ENCODE measurements around the gene RAB3GAP2.
"Not testable (repeated sequence)": the region's sequence is repeated elsewhere in the genome, so short reads cannot be mapped to it uniquely, and the experiment has no call there.

The RAB3GAP2 gene

GRCh38 chr1:220188538-220188937 is 83.7 kb downstream of the RAB3GAP2 start:
- H3K9ac ChIP-seq (ENCODE audit: low read depth in 1 of 2, low read length in 2 of 2) = no peak overlapping the region
- no peak overlapping the region for H3K4me3 ChIP-seq (ENCODE audit: low read length in 2 of 2)
- no peaks in the 10 kb centered on the region for H3K27me3 ChIP-seq (ENCODE audit: control insufficient read depth in 2 of 2, insufficient read depth in 2 of 2, low read length in 2 of 2)
- no peaks in the 10 kb centered on the region for H3K9me3 ChIP-seq (ENCODE audit: control insufficient read depth in 2 of 2, low read length in 2 of 2)
- H3K4me1 ChIP-seq (ENCODE audit: control insufficient read depth in 2 of 2, insufficient read depth in 2 of 2, low read length in 2 of 2) = no peaks in the 10 kb centered on the region
- H3K27ac ChIP-seq (ENCODE audit: low read depth in 2 of 2, low read length in 2 of 2) = no peak overlapping the region
- peaks cover 44 to 51% of the 10 kb centered on the region in 2 donors for H3K36me3 ChIP-seq (ENCODE audit: control insufficient read depth in 2 of 2, insufficient read depth in 2 of 2, low read length in 2 of 2)

GRCh38 chr1:220186752-220187151 is 85.5 kb downstream of the RAB3GAP2 start:
- Histone ChIP-seq H3K36me3 (ENCODE audit: control insufficient read depth in 2 of 2, insufficient read depth in 2 of 2, low read length in 2 of 2) (peaks cover 38 to 45% of the 10 kb centered on the region in 2 donors), H3K9ac (ENCODE audit: low read depth in 1 of 2, low read length in 2 of 2) (no peak overlapping the region), H3K27me3 (ENCODE audit: control insufficient read depth in 2 of 2, insufficient read depth in 2 of 2, low read length in 2 of 2) (no peaks in the 10 kb centered on the region), H3K9me3 (ENCODE audit: control insufficient read depth in 2 of 2, low read length in 2 of 2) (no peaks in the 10 kb centered on the region), H3K4me3 (ENCODE audit: low read length in 2 of 2) (no peak overlapping the region), H3K27ac (ENCODE audit: low read depth in 2 of 2, low read length in 2 of 2) (no peak overlapping the region), H3K4me1 (ENCODE audit: control insufficient read depth in 2 of 2, insufficient read depth in 2 of 2, low read length in 2 of 2) (no peaks in the 10 kb centered on the region)

- peaks cover 30% of the 10 kb centered on the region in 2 donors for H3K36me3 ChIP-seq (ENCODE audit: control insufficient read depth in 2 of 2, insufficient read depth in 2 of 2, low read length in 2 of 2)
- H3K4me3 ChIP-seq (ENCODE audit: low read length in 2 of 2) = no peak overlapping the region
- no peak overlapping the region for H3K9ac ChIP-seq (ENCODE audit: low read depth in 1 of 2, low read length in 2 of 2)
- no peak overlapping the region for H3K27ac ChIP-seq (ENCODE audit: low read depth in 2 of 2, low read length in 2 of 2)
- H3K9me3 ChIP-seq (ENCODE audit: control insufficient read depth in 2 of 2, low read length in 2 of 2) = no peaks in the 10 kb centered on the region
- no peaks in the 10 kb centered on the region for H3K27me3 ChIP-seq (ENCODE audit: control insufficient read depth in 2 of 2, insufficient read depth in 2 of 2, low read length in 2 of 2)
- no peaks in the 10 kb centered on the region for H3K4me1 ChIP-seq (ENCODE audit: control insufficient read depth in 2 of 2, insufficient read depth in 2 of 2, low read length in 2 of 2)
Observed at GRCh38 chr1:220184506-220184905, 87.7 kb downstream of the RAB3GAP2 start.

- Histone ChIP-seq H3K9ac (ENCODE audit: low read depth in 1 of 2, low read length in 2 of 2) (no peak overlapping the region), H3K27me3 (ENCODE audit: control insufficient read depth in 2 of 2, insufficient read depth in 2 of 2, low read length in 2 of 2) (no peaks in the 10 kb centered on the region), H3K4me1 (ENCODE audit: control insufficient read depth in 2 of 2, insufficient read depth in 2 of 2, low read length in 2 of 2) (no peaks in the 10 kb centered on the region), H3K4me3 (ENCODE audit: low read length in 2 of 2) (no peak overlapping the region), H3K9me3 (ENCODE audit: control insufficient read depth in 2 of 2, low read length in 2 of 2) (no peaks in the 10 kb centered on the region), H3K27ac (ENCODE audit: low read depth in 2 of 2, low read length in 2 of 2) (no peak overlapping the region), H3K36me3 (ENCODE audit: control insufficient read depth in 2 of 2, insufficient read depth in 2 of 2, low read length in 2 of 2) (peaks cover 21% of the 10 kb centered on the region in 2 donors)
Observed at GRCh38 chr1:220182656-220183055, 89.6 kb downstream of the RAB3GAP2 start.

- no peaks in the 10 kb centered on the region for H3K4me1 ChIP-seq (ENCODE audit: control insufficient read depth in 2 of 2, insufficient read depth in 2 of 2, low read length in 2 of 2)
- no peaks in the 10 kb centered on the region for H3K27me3 ChIP-seq (ENCODE audit: control insufficient read depth in 2 of 2, insufficient read depth in 2 of 2, low read length in 2 of 2)
- no peak overlapping the region for H3K9ac ChIP-seq (ENCODE audit: low read depth in 1 of 2, low read length in 2 of 2)
- no peak overlapping the region for H3K27ac ChIP-seq (ENCODE audit: low read depth in 2 of 2, low read length in 2 of 2)
- no peaks in the 10 kb centered on the region for H3K9me3 ChIP-seq (ENCODE audit: control insufficient read depth in 2 of 2, low read length in 2 of 2)
- H3K4me3 ChIP-seq (ENCODE audit: low read length in 2 of 2) = no peak overlapping the region
- H3K36me3 ChIP-seq (ENCODE audit: control insufficient read depth in 2 of 2, insufficient read depth in 2 of 2, low read length in 2 of 2) = peaks cover 17 to 18% of the 10 kb centered on the region in 2 donors
Observed at GRCh38 chr1:220182111-220182510, 90.1 kb downstream of the RAB3GAP2 start.

GRCh38 chr1:220176540-220176939 is 95.7 kb downstream of the RAB3GAP2 start:
- H3K9me3 ChIP-seq (ENCODE audit: control insufficient read depth in 2 of 2, low read length in 2 of 2) = no peaks in the 10 kb centered on the region
- peaks cover 20 to 24% of the 10 kb centered on the region in 2 donors for H3K36me3 ChIP-seq (ENCODE audit: control insufficient read depth in 2 of 2, insufficient read depth in 2 of 2, low read length in 2 of 2)
- no peak overlapping the region for H3K27ac ChIP-seq (ENCODE audit: low read depth in 2 of 2, low read length in 2 of 2)
- no peaks in the 10 kb centered on the region for H3K4me1 ChIP-seq (ENCODE audit: control insufficient read depth in 2 of 2, insufficient read depth in 2 of 2, low read length in 2 of 2)
- H3K27me3 ChIP-seq (ENCODE audit: control insufficient read depth in 2 of 2, insufficient read depth in 2 of 2, low read length in 2 of 2) = no peaks in the 10 kb centered on the region
- H3K4me3 ChIP-seq (ENCODE audit: low read length in 2 of 2) = no peak overlapping the region
- H3K9ac ChIP-seq (ENCODE audit: low read depth in 1 of 2, low read length in 2 of 2) = no peak overlapping the region

- Histone ChIP-seq H3K27ac (ENCODE audit: low read depth in 2 of 2, low read length in 2 of 2) (no peak overlapping the region), H3K9me3 (ENCODE audit: control insufficient read depth in 2 of 2, low read length in 2 of 2) (no peaks in the 10 kb centered on the region), H3K4me3 (ENCODE audit: low read length in 2 of 2) (no peak overlapping the region), H3K36me3 (ENCODE audit: control insufficient read depth in 2 of 2, insufficient read depth in 2 of 2, low read length in 2 of 2) (peaks cover 42 to 49% of the 10 kb centered on the region in 2 donors), H3K9ac (ENCODE audit: low read depth in 1 of 2, low read length in 2 of 2) (no peak overlapping the region), H3K4me1 (ENCODE audit: control insufficient read depth in 2 of 2, insufficient read depth in 2 of 2, low read length in 2 of 2) (no peaks in the 10 kb centered on the region), H3K27me3 (ENCODE audit: control insufficient read depth in 2 of 2, insufficient read depth in 2 of 2, low read length in 2 of 2) (no peaks in the 10 kb centered on the region)
Observed at GRCh38 chr1:220170836-220171526, 101.3 kb downstream of the RAB3GAP2 start.

- peaks cover 42 to 50% of the 10 kb centered on the region in 2 donors for H3K36me3 ChIP-seq (ENCODE audit: control insufficient read depth in 2 of 2, insufficient read depth in 2 of 2, low read length in 2 of 2)
- H3K4me1 ChIP-seq (ENCODE audit: control insufficient read depth in 2 of 2, insufficient read depth in 2 of 2, low read length in 2 of 2); H3K27ac ChIP-seq (ENCODE audit: low read depth in 2 of 2, low read length in 2 of 2); H3K9ac ChIP-seq (ENCODE audit: low read depth in 1 of 2, low read length in 2 of 2); H3K9me3 ChIP-seq (ENCODE audit: control insufficient read depth in 2 of 2, low read length in 2 of 2); H3K27me3 ChIP-seq (ENCODE audit: control insufficient read depth in 2 of 2, insufficient read depth in 2 of 2, low read length in 2 of 2); H3K4me3 ChIP-seq (ENCODE audit: low read length in 2 of 2): not testable (repeated sequence)
Observed at GRCh38 chr1:220169887-220170286, 102.4 kb downstream of the RAB3GAP2 start.

GRCh38 chr1:220166853-220167252 is 105.4 kb downstream of the RAB3GAP2 start:
- no peaks in the 10 kb centered on the region for H3K27me3 ChIP-seq (ENCODE audit: control insufficient read depth in 2 of 2, insufficient read depth in 2 of 2, low read length in 2 of 2)
- no peaks in the 10 kb centered on the region for H3K4me1 ChIP-seq (ENCODE audit: control insufficient read depth in 2 of 2, insufficient read depth in 2 of 2, low read length in 2 of 2)
- no peak overlapping the region for H3K4me3 ChIP-seq (ENCODE audit: low read length in 2 of 2)
- H3K36me3 ChIP-seq (ENCODE audit: control insufficient read depth in 2 of 2, insufficient read depth in 2 of 2, low read length in 2 of 2) = peaks cover 34 to 42% of the 10 kb centered on the region in 2 donors
- H3K9ac ChIP-seq (ENCODE audit: low read depth in 1 of 2, low read length in 2 of 2) = no peak overlapping the region
- no peaks in the 10 kb centered on the region for H3K9me3 ChIP-seq (ENCODE audit: control insufficient read depth in 2 of 2, low read length in 2 of 2)
- H3K27ac ChIP-seq (ENCODE audit: low read depth in 2 of 2, low read length in 2 of 2) = no peak overlapping the region

- no peak overlapping the region for H3K27ac ChIP-seq (ENCODE audit: low read depth in 2 of 2, low read length in 2 of 2)
- H3K36me3 ChIP-seq (ENCODE audit: control insufficient read depth in 2 of 2, insufficient read depth in 2 of 2, low read length in 2 of 2) = peaks cover 21 to 23% of the 10 kb centered on the region in 2 donors
- H3K27me3 ChIP-seq (ENCODE audit: control insufficient read depth in 2 of 2, insufficient read depth in 2 of 2, low read length in 2 of 2) = no peaks in the 10 kb centered on the region
Observed at GRCh38 chr1:220164517-220164916, 107.7 kb downstream of the RAB3GAP2 start.

More at GRCh38 chr1:220164517-220164916, 107.7 kb downstream of the RAB3GAP2 start:
- no peaks in the 10 kb centered on the region for H3K9me3 ChIP-seq (ENCODE audit: control insufficient read depth in 2 of 2, low read length in 2 of 2)
- H3K4me3 ChIP-seq (ENCODE audit: low read length in 2 of 2) = no peak overlapping the region
- H3K4me1 ChIP-seq (ENCODE audit: control insufficient read depth in 2 of 2, insufficient read depth in 2 of 2, low read length in 2 of 2) = no peaks in the 10 kb centered on the region
- no peak overlapping the region for H3K9ac ChIP-seq (ENCODE audit: low read depth in 1 of 2, low read length in 2 of 2)
